GM12874 (cell line): Measurements from ENCODE around the gene NCKAP5.

ENCODE experiments used
- CTCF ChIP-seq: IDR thresholded peaks from 2 replicates; pipeline ENCODE4 v1.5.1; 2011; ENCODE audit warnings: low read depth, mild to moderate bottlenecking, control low read depth, low read length, moderate library complexity; ENCODE audit not compliant: insufficient read depth

NCKAP5 gene

GRCh38 chr2:132665401-132666140, 902.7 kb downstream of the NCKAP5 start:
- no peak for TF ChIP-seq CTCF

GRCh38 chr2:132664096-132664495, 904.2 kb downstream of the NCKAP5 start:
- no peak for TF ChIP-seq CTCF

DNA sequence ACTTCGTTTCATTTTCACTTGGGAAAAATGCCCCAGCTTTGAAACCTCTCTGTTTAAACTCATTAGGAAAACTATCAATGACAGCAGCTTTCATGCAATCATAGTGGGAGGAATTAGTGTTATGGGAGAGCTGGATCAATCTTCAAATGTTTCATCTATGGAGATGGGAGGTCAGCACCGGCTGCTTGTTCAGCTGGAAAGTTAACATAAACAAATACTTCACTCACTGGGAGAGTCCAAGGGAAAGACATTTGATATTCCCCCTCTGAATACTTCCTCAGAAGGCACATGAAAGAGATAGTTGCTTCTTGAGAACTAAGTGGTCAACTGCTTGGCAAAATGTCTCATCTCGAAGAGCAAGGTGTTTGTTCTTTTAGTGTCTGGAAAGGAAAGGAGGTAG, 905.5 kb downstream of the NCKAP5 start:
- TF ChIP-seq CTCF = no peak

GRCh38 chr2:132659331-132659730, 908.9 kb downstream of the NCKAP5 start:
- TF ChIP-seq CTCF = no peak

DNA sequence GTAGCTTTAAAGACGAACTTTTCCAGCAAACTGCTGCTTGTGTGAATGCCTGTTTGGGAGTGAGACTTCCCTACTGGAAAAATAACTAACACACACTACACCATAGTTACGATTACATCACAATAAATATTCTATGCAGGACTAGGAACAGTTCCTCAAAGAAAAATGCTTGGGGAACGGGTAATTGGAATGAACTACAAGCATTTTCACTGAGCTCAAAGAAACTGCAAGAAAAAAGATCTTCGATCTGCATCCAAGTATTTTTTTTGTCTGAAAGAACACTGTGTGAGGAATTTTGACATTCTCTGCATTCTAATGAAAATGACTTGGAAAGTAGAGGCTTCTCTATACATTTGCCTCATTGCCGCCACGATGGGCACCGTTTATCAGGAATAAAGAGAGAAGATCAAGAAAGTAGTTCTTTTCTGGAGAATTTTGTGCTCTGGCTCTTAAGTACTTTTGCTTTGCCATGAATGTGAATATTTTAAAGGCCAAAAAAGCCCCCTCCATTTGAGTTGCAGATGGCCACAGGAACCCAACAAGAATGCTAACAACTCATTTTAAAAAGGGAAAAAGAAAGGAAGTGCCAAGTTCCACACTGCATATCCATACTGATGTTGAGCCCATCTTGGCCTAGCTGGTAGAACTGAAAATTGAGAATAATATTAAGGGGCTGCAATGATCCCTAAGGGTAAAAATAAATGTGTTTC, 911.8 kb downstream of the NCKAP5 start:
- no peak for TF ChIP-seq CTCF

- no peak for TF ChIP-seq CTCF
These were observed 913.3 kb downstream of the NCKAP5 start for GRCh38 chr2:132654968-132655367.

DNA sequence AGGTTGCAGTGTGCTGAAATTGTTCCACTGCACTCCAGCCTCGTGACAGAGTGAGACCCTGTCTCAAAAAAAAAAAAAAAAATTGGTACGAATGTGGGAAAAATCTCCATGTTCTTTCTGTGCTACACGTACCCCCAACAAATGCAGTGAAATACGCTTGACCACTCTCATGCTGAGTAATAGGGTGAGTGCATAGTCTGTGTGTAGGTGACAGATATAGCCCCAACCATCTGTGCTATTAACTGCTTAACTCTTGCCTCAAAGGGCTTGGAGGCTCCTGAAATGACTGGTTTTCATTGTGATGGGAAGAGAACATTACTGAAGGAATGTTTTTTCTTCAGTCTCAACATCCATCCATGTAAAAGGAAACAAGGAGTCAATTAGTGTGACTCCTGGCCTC, 913.9 kb downstream of the NCKAP5 start:
- TF ChIP-seq CTCF = no peak
